Keratinocyte (primary cell): ENCODE data around the gene FAM47B. TPM values are rescaled to one million over a fixed set of nuclear protein-coding genes. Genes with fewer than 3 reads are reported as not detected.

Source experiments
- DNase-seq: peaks from one replicate; pipeline ENCODE4 v3.0.0-alpha.2; 2011; ENCODE audit warnings: low read depth, missing footprints, low spot score
- FAIRE-seq: peaks from 2 replicates; lab custom pipeline; 2011; peaks lifted over from hg19 to GRCh38; lab: Jason Lieb, UNC
- H2AFZ ChIP-seq: 2 replicates; pipeline ENCODE4 v1.6.0; 2012; ENCODE audit warnings: low read length, control low read depth, inconsistent platforms; ENCODE audit not compliant: control insufficient read depth
- H3K27ac ChIP-seq: 2 replicates; pipeline ENCODE4 v1.5.1; 2011; ENCODE audit warnings: low read length; ENCODE audit not compliant: control insufficient read depth, insufficient read depth
- H3K27me3 ChIP-seq: 3 replicates; pipeline ENCODE4 v1.6.0; 2011; ENCODE audit warnings: low read length; ENCODE audit not compliant: control insufficient read depth, insufficient read depth; ENCODE audit errors: extremely low read depth
- H3K36me3 ChIP-seq, 2 experiments: 2 replicates in 1 of 2; 3 replicates in 1 of 2; pipeline ENCODE4 v1.5.1; 2011; ENCODE audit warnings: low read length in 2 of 2, mild to moderate bottlenecking in 1 of 2; ENCODE audit not compliant: control insufficient read depth in 2 of 2, insufficient read depth in 2 of 2; ENCODE audit errors: extremely low read depth in 1 of 2
- H3K4me1 ChIP-seq: 3 replicates; pipeline ENCODE4 v1.5.1; 2011; ENCODE audit warnings: low read length; ENCODE audit not compliant: control insufficient read depth, insufficient read depth; ENCODE audit errors: extremely low read depth
- H3K4me2 ChIP-seq: 3 replicates; pipeline ENCODE4 v1.6.0; 2011; ENCODE audit warnings: low read depth, low read length; ENCODE audit not compliant: control insufficient read depth, insufficient read depth; ENCODE audit errors: extremely low read depth
- H3K4me3 ChIP-seq, 3 experiments: fragments of 200-600 bp in 1 of 3; sonication (generic) in 1 of 3; 2 replicates in 2 of 3; 3 replicates in 1 of 3; pipeline ENCODE4 v1.5.1; 2011 to 2016; ENCODE audit warnings: low read length in 3 of 3, mild to moderate bottlenecking in 3 of 3, control low read depth in 2 of 3, inconsistent platforms in 1 of 3, low read depth in 1 of 3, mixed read lengths in 1 of 3, mixed run types in 1 of 3, moderate library complexity in 1 of 3; ENCODE audit not compliant: control insufficient read depth in 2 of 3, insufficient read depth in 2 of 3; ENCODE audit errors: extremely low read depth in 1 of 3
- H3K79me2 ChIP-seq: 2 replicates; pipeline ENCODE4 v1.6.0; 2012; ENCODE audit warnings: low read length; ENCODE audit not compliant: control insufficient read depth, insufficient read depth
- H3K9ac ChIP-seq: 3 replicates; pipeline ENCODE4 v1.6.0; 2011; ENCODE audit warnings: low read length; ENCODE audit not compliant: control insufficient read depth, insufficient read depth; ENCODE audit errors: extremely low read depth
- H3K9me1 ChIP-seq: 3 replicates; pipeline ENCODE4 v1.6.0; 2011; ENCODE audit warnings: low read length; ENCODE audit not compliant: control insufficient read depth, insufficient read depth; ENCODE audit errors: extremely low read depth
- H3K9me3 ChIP-seq: 2 replicates; pipeline ENCODE4 v1.5.1; 2012; ENCODE audit warnings: low read depth, low read length; ENCODE audit not compliant: control insufficient read depth
- H4K20me1 ChIP-seq: 3 replicates; pipeline ENCODE4 v1.6.0; 2011; ENCODE audit warnings: low read length; ENCODE audit not compliant: control insufficient read depth, insufficient read depth; ENCODE audit errors: extremely low read depth
- EZH2 ChIP-seq: IDR thresholded peaks from one replicate; pipeline ENCODE4 v1.6.1; 2012; ENCODE audit warnings: inconsistent platforms, mild to moderate bottlenecking, low read length, moderate library complexity
- dilution Hi-C: fragments of 300-500 bp; cut with MboI; formaldehyde crosslinking; loops from one replicate; pipeline ENCODE4 v1.7.0; 2020; ENCODE audit warnings: low sequenced_read_pairs; ENCODE audit not compliant: extremely low pct_ligation_motif_present
- polyA plus RNA-seq, 5 experiments: library from polyadenylated mRNA; depleted of rRNA in 3 of 5; stranded (reverse) in 3 of 5; stranded (forward) in 1 of 5; unstranded in 1 of 5; fragments of >200 nt; gene quantifications; 1 replicate in 1 of 5; 2 replicates in 3 of 5; 3 replicates in 1 of 5; pipeline versions ENCODE4 v1.2.1 to v1.2.3, GENCODE V29; 2011 to 2012; ENCODE audit warnings: missing spikeins in 2 of 5, low read depth in 1 of 5, low replicate concordance in 1 of 5
- TF ChIP-seq, protein P1 (sequence below), 3 experiments: IDR thresholded peaks in 1 of 3; conservative IDR thresholded peaks in 1 of 3; optimal IDR thresholded peaks in 1 of 3; 2 replicates in 2 of 3; 3 replicates in 1 of 3; pipeline versions ENCODE3 to v1.5.1; 2011; ENCODE audit warnings: low read length in 3 of 3, mild to moderate bottlenecking in 3 of 3, moderate library complexity in 2 of 3, control low read depth in 1 of 3, inconsistent platforms in 1 of 3; ENCODE audit not compliant: insufficient read depth in 2 of 3; ENCODE audit errors: extremely low read depth in 1 of 3

The FAM47B gene
- polyA plus RNA-seq, 1 donor (not counting 4 experiments of a cell fraction or from before 2014, with no cell fraction given) = not detected

DNA sequence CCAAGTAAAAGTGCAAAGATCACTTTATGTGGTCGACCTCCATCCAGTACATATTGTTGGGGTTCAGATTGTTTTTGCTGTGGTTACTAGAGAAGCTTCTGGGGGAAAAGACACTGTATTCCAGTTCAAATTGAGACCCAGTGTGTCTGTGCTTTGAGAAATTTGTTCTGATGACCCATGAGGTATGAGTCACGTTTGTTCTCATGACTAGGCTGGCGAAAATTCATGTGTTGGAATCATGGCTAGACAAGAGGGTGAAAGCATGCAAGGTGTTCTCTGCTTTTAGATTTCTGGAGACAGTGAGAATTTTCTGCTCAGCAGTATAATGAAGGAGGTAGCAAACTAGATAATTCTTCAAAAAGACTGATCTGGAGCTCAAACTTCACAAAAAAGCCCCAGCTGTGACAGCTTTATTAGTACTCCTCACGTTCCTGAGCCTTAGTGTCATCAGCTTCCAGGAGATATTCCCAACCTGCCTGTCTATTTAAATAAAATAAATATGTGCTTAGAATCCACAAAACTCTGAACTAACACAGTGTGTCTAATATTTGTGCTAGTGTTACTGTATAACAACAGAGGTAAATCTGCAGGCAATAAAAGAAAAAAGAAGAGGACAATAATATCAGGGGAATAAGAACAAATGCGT lies 24.4 kb upstream of the FAM47B start:
- dilution Hi-C loops = no loop called here
- H3K4me2 ChIP-seq = peak overlapping the region; percentile 13
- H3K4me1 ChIP-seq = peaks cover 24% of the 10 kb centered on the region
- no peaks in the 10 kb centered on the region for H3K27me3 ChIP-seq
- H3K27ac ChIP-seq = no peak overlapping the region
- peak; percentile 81 for FAIRE-seq
- no peak for DNase-seq
- H3K9me3 ChIP-seq = no peaks in the 10 kb centered on the region
- H2AFZ ChIP-seq = no peak overlapping the region
- H3K36me3 ChIP-seq = no peaks in the 10 kb centered on the region
- no peaks in the 10 kb centered on the region for H4K20me1 ChIP-seq
- no peaks in the 10 kb centered on the region for H3K79me2 ChIP-seq
- no peaks in the 10 kb centered on the region for H3K9me1 ChIP-seq
- TF ChIP-seq EZH2 = no peak
- TF ChIP-seq, protein P1, sequence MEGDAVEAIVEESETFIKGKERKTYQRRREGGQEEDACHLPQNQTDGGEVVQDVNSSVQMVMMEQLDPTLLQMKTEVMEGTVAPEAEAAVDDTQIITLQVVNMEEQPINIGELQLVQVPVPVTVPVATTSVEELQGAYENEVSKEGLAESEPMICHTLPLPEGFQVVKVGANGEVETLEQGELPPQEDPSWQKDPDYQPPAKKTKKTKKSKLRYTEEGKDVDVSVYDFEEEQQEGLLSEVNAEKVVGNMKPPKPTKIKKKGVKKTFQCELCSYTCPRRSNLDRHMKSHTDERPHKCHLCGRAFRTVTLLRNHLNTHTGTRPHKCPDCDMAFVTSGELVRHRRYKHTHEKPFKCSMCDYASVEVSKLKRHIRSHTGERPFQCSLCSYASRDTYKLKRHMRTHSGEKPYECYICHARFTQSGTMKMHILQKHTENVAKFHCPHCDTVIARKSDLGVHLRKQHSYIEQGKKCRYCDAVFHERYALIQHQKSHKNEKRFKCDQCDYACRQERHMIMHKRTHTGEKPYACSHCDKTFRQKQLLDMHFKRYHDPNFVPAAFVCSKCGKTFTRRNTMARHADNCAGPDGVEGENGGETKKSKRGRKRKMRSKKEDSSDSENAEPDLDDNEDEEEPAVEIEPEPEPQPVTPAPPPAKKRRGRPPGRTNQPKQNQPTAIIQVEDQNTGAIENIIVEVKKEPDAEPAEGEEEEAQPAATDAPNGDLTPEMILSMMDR (optimal IDR thresholded peaks at IDR 0.05 in 1 of 3, IDR thresholded peaks at IDR 0.05 in 1 of 3, conservative IDR thresholded peaks at IDR 0.05 in 1 of 3; ENCODE audit: extremely low read depth in 1 of 3, insufficient read depth in 2 of 3, low read length in 3 of 3) = no peak
- no peak overlapping the region for H3K9ac ChIP-seq
- H3K4me3 ChIP-seq = no peak overlapping the region

DNA sequence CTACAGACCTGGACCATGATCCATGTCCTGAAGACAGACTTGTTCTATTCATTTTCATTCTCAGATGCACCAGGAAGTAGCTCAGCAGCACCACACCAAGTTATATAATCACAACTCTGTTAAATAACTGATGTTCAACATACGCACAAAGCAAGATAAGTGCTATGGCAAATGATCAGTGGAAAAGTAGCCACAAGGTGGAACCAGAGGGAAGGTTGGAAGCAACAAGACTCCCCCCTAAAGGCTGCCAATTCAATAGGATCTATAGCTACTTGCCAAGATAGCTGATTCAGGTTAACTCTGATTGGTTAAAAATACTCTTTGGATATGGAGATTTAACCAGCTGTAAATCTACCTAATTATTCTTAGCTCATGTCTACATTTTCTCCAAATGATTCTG lies 23.7 kb upstream of the FAM47B start:
- peak; percentile 65 for FAIRE-seq
- Histone ChIP-seq H3K79me2 (no peaks in the 10 kb centered on the region), H3K4me2 (no peak overlapping the region), H3K27ac (no peak overlapping the region), H3K9ac (no peak overlapping the region), H3K4me3 (no peak overlapping the region), H3K27me3 (no peaks in the 10 kb centered on the region), H3K4me1 (peaks cover 24% of the 10 kb centered on the region), H3K36me3 (no peaks in the 10 kb centered on the region), H2AFZ (no peak overlapping the region), H3K9me3 (no peaks in the 10 kb centered on the region), H4K20me1 (no peaks in the 10 kb centered on the region), H3K9me1 (no peaks in the 10 kb centered on the region)
- dilution Hi-C loops = no loop called here
- no peak for DNase-seq
- TF ChIP-seq, protein P1 (optimal IDR thresholded peaks at IDR 0.05 in 1 of 3, IDR thresholded peaks at IDR 0.05 in 1 of 3, conservative IDR thresholded peaks at IDR 0.05 in 1 of 3; ENCODE audit: extremely low read depth in 1 of 3, insufficient read depth in 2 of 3, low read length in 3 of 3) = peak; percentile 52 to 58 (median 55)
- TF ChIP-seq EZH2 = no peak
